ENCODE data around the gene NOX5. TPM values are rescaled to one million over a fixed set of nuclear protein-coding genes. Genes with fewer than 3 reads are reported as not detected.

Gene NOX5
- total RNA-seq, 1 donor from 2014 or later, result not detected

DNA sequence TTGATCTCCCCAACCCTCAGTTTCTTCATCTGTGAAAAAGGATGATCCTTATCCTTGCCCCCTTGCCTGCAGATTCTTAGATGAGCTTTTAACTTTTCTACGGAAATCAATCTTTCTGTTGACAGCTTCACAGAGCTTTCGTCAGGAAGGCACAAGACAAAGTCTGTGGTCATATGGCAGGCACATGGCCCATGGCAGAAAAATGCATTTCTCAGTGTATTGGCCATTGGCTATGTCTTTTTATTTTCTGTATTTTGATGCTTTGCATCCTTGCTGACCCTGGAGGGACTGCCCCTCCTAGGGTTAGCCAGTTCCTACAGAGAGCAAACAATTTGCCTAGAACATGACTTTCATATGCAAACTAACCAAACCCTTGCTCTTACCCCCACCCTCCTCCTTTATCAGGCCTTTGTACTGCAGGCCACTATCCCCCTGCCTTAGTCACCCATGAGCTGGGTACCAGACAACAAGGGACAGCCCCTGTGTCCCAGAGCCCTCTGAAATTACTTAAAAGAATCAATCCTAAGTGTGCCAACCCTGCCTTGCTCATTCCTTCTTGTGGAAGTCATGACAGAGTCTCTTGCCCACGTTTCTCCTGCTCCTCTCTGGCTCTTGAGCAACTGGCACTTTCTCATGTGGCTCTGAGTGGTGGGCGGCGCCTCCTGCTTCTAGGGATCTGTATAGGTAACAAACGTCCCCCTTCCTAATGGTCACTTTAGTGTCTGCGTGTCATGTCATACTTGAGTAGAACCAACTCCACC lies 24.1 kb upstream of the NOX5 start:
- DNase-seq (ENCODE audit: low read depth in 2 of 2), result no peak

DNA sequence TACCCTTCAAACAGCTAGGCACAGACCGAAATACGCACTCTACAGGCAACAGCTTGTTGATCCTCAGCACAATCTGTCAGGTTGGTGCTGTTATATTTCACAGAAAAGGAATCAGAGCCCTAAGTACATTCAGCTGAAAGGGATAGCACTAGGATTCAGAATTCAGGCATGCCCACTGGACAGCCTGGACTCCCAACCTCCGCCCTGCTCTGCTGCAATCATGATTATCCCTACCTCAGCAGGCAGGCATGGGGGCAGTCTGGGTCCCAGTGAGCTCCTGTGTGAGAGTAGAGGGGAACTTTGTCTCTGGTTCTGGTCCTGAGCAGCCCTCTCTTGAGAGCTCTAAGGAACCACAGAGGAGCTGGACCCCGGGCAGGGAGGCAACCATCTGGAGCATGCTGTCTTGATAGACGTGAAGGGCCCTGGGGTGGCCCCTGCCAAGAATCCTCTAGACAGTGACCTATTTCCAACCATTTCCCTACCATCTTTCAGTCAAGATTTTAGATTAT lies 23.4 kb upstream of the NOX5 start:
- DNase-seq (ENCODE audit: low read depth in 2 of 2), result no peak

DNA sequence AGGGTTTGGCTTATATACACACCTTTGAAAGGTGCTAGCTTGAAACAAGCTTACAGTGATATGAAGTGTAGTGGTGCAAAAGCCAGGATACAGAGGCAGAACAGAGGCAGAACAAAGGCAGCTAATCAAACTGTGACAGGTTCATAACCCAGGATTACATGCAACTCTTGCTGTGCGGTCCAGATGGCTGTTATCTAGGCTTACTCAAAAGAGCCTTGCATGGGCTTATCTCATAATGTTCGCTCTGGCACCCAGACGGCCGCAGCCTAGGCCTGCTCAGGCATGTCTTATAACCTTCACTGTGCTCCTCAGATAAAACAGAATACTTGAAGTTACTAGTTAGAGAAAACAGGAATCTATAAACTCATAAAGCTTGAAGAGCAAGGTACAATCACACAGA lies 22.8 kb upstream of the NOX5 start:
- no peak for DNase-seq (ENCODE audit: low read depth in 2 of 2)

DNA sequence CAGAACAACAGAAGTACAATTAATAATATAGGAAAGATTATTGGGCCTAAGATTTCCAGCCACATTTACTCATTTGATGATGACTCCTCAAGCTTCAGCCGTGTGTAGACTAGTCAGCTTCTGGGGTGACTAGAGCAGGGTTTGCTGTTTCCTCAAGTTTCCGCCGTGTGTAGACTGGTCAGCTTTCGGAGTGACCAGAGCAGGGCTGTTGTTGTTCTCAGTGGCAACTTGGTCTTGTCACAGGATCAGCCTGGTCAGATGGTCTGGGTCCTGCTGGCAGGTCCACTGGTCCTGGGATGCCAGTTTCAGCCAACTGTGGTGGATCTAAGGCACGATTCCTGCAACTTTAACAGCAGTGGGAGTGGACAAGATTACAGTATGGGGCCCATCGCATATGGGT lies 21.8 kb upstream of the NOX5 start:
- no peak for DNase-seq (ENCODE audit: low read depth in 2 of 2)

DNA sequence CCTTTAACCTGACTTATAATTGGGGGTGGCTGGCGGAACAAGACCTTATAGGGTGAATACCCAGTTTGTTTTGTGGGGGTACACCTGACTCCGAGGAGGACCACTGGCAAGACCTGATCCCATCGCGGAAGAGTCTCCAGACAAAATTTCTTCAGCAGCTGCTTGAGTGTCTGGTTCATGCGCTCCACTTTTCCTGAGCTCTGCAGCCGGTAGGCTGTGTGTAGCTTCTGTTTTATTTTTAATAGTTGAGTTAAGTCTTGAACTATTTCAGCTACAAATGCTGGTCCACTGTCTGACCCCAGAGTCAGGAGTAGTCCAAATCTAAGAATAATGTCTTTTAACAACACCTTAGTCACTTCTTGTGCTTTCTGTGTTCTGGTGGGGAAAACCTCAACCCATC lies 21.2 kb upstream of the NOX5 start:
- DNase-seq (ENCODE audit: low read depth in 2 of 2), result no peak

DNA sequence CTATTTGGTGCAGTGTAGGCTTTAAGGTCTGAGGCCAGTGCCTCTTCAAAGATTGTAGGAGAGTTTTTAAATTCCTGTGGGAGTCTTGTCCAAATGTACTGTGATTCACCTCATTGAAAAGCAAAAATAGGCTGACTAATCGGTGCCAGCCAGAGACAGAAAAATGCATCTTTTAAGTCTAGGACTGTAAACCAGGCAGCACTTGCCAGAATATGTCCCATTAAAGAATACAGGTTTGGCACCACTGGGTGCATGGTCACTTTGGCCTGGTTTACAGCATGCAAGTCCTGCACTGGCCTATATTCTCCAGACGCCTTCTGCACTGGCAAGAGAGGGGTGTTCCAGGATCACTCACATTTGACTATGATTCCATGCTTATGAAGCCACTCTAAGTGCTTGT lies 20.3 kb upstream of the NOX5 start:
- DNase-seq (ENCODE audit: low read depth in 2 of 2), result no peak

DNA sequence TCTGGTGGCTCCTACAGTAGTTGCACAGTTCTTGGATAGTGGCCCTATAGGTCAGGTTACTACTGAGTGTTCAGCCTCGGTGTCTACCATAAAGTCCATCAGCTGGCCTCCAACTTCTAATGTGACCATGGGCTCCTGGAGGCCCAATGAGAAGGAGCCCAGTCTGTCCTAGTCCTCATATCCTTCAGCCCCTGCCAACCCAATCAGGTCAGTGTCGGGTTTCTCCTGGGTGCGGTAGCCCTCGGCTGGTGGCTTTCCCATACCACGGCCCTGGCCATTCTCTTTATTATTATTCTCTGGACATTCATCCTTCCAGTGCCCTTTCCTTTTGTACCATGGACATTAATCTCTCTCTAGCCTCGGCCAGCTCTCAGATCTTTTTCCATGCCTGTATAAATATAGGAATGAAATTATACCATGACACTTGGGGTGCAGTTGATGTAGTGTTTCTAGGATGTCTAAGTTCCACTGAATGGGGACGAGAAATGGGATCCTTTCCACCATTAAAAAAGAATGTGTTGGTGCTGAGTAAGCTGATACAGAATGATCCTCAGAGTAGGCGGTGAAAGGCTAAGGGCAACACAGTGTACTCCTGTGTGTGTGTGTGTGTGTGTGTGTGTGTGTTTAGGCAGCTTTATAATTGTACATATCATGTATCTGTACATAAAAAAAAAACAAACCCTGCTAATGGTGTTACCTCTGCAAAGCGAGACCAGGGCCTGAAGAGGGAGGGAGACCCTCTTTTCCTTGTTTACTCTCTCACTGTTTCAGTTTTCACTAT lies 19.3 kb upstream of the NOX5 start:
- DNase-seq (ENCODE audit: low read depth in 2 of 2), result no peak

DNA sequence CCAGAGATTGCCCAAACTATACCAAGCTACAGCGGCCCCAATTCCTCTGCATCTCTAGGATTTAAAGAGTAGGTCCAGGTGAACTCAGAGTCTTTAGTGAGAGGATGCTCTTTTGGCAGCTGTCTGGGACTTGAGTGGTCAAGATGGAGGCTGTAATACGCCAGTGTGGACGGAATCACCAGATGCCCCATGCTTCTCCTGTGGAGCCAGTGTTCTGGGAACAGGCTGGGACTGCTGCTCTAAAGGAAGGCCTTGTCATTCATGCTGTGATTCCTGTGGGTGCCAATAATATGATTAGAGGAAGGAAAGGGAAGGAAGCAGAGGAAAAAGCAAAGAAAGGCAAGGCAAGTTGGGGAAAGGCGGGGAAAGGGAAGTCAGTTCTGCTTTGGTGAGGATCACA lies 17.4 kb upstream of the NOX5 start:
- no peak for DNase-seq (ENCODE audit: low read depth in 2 of 2)

DNA sequence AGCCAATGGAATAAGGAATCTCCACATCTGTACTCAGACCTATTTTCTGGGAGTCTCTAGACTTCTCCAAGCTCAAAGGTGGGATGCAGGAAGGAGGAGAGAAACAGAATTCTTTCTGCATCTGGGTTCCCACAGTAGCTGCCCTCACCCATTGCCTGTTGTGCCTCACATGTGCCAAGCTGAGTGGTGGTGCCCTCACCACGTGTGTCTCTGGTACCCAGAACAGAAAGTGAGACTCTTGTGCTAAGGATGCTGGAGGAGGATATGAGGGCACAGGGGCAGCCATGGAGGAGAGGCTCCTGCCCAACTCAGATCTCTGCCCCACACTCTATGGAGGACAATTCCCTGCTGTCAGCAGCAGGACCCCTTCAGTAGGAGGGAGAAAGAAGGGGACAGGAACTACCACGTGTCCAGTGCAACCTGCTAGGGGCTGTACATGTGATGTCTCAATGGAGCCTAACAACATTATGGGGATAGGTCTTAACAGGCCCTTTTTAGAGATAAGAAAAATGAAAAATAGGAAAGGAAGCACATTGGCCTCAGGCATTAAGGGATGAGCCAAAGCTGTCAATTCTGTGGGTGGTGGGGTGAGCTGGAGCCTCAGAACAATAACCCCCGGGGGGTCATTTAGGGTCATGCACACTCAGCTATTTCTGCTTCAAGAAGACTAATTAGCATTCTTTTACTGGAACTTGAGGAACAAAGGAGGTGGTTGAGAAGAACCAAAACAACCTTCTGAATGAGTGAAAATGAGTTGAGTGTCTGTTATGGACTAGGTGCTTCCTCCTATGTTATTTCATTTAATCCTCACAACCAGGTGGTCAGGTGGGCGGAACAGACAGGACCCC lies 16.3 kb upstream of the NOX5 start:
- DNase-seq (ENCODE audit: low read depth in 2 of 2), result no peak

DNA sequence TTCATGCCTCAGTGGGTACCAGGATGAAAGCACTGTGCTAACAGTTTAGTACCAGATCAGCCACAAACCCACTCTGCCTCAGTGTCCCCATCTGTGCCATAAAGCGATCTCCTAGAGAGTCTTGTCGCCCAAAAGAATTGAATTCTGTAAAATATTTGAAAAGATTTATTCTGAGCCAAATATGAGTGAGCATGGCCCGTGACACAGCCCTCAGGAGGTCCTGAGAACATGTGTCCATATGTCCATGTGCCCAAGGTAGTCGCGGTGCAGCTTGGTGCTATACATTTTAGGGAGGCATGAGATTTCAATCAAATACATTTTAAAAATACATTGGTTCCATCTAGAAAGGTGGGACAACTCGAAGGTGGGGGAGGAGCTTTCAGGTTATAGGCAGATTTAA lies 15.4 kb upstream of the NOX5 start:
- DNase-seq (ENCODE audit: low read depth in 2 of 2), result no peak

DNA sequence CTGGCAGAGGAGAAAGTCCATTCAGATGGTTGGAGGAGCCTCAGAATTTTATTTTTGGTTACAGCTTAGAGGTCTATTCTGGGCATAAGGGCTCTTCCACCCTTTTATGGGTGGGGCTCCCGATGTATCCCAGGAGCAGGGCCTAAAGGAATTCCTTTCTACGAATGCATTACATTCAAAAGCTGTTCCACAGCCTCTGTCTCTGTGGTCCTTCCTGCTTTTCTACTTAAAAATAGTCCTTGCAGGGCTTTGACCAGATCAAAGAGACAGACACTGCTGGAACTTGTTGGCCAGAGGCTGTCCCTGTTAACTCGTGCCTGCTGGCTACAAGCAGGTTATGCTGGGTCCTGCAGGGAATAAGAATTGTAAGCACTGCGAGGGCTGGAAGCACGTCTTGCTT lies 14.4 kb upstream of the NOX5 start:
- DNase-seq (ENCODE audit: low read depth in 2 of 2), result no peak

DNA sequence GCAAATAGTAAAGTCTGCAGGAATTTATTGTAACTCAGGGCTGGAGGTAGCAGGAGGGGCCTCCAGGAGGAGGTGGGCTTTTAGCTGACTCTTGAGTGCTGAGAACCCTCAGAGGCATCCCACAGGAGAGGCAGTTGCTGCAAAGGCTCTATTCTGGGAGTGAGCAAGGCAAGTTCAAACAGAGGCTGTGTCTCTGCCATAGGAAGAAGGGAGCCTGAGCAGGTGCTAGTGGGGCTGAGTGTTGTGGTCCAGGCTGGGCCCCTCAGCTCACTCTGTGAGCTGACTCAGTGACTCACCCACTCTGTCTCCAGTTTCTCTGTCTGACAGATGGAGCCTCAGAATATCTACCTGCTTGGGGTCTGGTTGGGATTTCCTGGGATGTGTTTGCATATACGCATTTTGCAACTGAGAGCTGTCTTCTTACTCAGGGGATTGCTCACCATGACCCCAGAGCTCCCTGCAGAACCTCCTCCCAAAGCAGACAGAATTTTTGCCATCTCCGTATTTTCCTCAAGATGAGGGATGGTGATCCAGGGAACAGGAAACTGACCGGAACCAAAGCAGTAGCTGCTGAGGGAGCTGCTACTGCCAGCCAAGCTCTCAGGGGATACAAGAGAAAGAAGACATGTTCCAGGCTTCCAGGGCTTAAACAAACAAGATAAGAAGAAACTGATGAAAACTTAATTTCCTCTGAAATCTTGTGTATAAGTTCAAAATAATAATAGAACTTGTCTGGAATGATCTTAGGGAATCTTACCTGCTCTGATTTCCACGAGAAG lies 13.6 kb upstream of the NOX5 start:
- DNase-seq (ENCODE audit: low read depth in 2 of 2), result no peak

DNA sequence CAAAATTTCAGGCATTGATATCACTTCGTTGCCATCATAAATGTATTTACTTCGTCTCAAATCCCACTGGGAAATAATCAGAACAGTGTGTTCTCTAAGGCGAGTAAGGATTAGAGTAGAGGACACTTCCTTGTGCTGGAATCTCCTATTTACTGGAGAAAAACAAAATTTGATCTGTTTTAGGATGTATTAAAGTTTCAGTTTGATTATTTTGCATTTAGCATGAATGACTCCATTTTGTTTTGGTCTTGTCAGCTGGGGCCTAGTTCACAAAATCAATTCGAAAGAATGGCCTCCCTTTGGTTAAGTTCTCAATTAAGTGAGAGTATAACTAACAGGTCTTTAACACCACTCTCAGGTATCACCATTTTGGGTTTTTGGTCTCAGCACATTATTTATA lies 11.7 kb upstream of the NOX5 start:
- DNase-seq (ENCODE audit: low read depth in 2 of 2), result no peak

DNA sequence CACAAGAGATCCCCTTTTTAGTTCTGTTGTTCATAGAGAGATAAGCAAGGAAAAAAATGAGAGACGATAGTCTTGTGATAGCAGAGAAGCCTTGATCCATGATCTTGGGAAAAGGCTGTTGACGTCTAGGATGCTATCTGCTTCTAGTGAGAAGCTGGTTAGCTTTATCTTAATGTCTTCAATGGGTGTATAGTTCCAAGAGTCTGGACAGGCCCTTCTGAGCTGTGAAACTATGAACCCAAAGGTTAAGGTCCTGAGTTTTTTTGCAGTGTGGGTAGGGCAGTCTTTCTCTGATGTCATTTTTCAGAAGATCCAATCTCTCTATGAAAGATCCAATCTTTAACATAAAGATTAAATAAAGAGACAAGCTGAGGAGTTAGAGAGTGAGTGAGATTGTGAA lies 10.5 kb upstream of the NOX5 start:
- no peak for DNase-seq (ENCODE audit: low read depth in 2 of 2)

DNA sequence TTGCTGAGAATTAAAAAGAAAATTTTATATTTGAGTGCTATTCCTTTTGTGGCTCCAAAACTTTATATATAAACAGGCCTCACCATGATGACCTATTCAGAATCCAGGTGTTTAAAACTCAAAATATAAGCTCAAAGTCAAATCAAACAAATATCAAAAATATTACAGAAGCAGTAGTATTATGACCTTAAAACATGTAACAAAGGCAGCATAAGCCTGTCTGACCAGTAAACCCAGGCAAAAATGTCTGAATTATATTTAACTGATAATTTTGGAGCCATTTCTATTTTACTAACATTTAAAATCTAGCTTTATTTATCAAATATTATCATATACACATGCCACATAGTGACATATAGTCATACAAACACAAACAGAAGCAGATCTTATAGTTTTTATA lies 6.4 kb upstream of the NOX5 start:
- no peak for DNase-seq (ENCODE audit: low read depth in 2 of 2)

DNA sequence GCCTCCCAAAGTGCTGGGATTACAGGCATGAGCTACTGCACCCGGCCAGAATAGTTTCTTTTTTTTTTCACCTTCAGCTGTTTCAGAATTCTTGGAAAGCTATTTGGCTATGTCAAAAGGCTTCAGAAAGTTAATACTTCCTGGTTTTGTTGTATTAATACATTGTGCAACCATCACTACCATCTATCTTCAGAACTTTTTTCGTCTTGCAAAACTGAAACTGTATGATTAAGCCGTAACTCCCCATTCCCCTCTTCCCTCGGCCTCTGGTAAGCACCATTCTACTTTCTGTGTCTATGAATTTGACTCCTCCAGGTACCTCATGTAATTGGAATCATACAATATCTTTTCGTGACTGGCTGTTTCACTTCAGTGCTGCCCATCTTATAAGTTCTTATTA lies 5.2 kb upstream of the NOX5 start:
- no peak for DNase-seq (ENCODE audit: low read depth in 2 of 2)

DNA sequence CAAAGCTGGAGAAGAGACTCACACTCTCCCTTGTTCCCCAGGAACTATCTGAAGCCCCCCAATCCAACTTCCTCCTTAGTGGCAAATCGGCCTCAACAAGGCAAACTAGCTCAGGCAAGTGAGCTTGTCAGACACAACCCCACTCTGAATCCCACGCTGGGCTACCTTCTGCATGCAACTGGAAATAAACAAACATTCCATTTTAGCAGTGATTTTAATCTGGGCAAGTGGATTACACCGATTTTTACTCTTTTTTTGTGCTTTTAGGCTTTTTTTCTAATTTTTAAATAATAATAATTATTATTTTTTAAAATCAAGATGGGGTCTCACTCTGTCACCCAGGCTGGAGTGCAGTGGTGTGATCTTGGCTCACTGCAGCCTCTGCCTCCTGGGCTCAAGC lies 2.9 kb upstream of the NOX5 start:
- DNase-seq (ENCODE audit: low read depth in 2 of 2), result no peak

DNA sequence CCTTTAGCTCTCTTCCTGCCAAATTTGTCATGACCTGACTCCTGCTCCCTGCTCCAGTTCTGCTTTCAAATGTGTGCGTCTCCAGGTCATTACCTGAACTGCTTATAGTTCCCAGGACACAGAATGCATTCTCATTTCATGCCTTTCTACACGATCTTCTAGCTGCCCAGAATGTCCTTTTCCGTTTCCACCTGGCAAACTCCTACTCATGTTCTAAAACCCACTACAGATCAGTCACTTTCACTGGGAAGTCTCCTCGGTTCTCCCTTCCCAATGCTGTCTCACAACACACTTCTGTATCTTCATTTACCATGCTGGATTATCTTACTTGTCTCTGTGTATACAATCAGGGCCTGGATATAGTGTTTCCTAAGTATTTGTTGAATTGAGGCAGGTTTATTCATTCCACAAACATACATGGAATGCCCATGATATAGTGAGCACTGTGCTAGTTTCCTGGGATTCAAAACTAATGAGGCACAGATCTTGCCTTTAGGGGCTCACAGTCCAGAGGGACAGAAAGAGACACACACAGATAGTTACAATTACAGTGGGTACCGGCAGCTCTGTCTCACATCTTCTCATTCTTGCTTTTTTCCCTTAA lies 1.6 kb upstream of the NOX5 start:
- DNase-seq (ENCODE audit: low read depth in 2 of 2), result no peak

DNA sequence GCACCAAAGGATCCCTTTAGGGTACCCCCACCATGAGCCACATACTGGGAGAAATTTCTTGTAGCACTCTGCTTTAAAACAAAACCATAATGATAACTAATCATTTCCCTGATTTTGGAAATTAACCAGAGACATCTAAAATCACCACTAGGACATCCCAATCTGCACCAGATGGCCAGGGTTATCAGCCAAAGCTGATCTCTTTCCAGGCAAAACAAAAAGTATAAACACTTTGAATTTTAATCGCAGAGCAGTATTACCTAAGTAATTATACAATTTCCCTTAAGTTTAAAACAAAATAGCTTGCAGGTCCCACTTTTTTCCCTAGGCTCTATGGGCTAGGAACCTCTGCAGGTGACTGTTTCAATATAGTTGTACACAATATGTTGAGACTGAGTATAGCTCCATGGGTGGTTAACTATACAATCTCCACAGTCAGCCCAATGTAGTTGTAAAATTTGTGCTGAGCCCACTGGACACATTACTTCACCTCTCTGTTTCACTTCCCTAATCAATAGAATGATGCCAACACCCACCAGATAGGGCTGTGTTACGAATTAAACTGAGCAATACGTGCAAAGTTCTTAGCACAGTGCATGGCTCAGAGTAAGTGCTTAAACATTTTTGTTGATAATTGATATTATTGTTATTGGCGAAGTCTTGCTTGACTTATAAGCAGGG lies 629 bp upstream of the NOX5 start:
- no peak for DNase-seq (ENCODE audit: low read depth in 2 of 2)

DNA sequence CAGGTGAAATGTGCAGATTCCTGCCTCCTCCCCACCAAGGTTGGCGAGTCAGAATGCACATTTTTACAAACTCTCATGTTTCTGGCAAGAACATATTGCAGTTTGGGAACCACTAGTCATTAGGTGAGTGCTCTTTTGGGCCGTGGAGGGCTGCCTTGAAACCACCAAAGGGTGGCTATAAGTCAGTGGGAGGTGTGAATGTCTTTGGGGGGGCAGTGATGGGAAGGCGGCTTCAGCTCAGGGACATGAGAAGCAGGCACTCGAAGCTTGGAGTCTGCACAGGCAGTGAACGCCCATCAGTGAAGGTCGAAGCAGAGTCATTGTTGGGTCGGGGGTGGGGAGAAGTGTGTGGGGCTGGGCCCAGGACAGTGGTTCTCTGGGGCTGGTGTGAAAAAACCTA lies 1.1 kb downstream of the NOX5 start:
- no peak for DNase-seq (ENCODE audit: low read depth in 2 of 2)
